PC-9 (cell line): ENCODE measurements around the gene PKD1L1. TPM values are rescaled to one million over a fixed set of nuclear protein-coding genes. Genes with fewer than 3 reads are reported as not detected.

Experiments
- BruUV-seq: library from RNA; stranded (reverse); fragments of 400-500 nt; replicated peaks from 2 replicates; lab custom pipeline; 2021; lab: Mats Ljungman, UMichigan
- CTCF ChIA-PET: fragments of 300-600 bp; sonication (Branson Sonifier 250); formaldehyde crosslinking; loops from one replicate; lab custom pipeline; 2022; ENCODE audit warnings: antibody characterized with exemption; lab: Charles Lee
- POLR2A ChIA-PET: fragments of 300-600 bp; sonication (Branson Sonifier 250); formaldehyde crosslinking; loops from one replicate; lab custom pipeline; 2022; ENCODE audit warnings: antibody characterized with exemption; ENCODE audit not compliant: unreplicated experiment; lab: Charles Lee
- DNase-seq, 2 experiments: peaks; one replicate each; pipeline versions ENCODE4 v3.0.0 to v3.0.0-alpha.2; 2015 to 2022; ENCODE audit warnings: mixed read lengths in 1 of 2
- H2AFZ ChIP-seq: fragments of 200-600 bp; sonication (generic); 2 replicates; pipeline ENCODE4 v1.8.1; 2017; ENCODE audit warnings: antibody characterized with exemption
- H3F3A ChIP-seq: fragments of 200-600 bp; sonication (generic); 2 replicates; pipeline ENCODE4 v1.8.1; 2017; ENCODE audit warnings: antibody characterized with exemption, mild to moderate bottlenecking, low read depth; ENCODE audit not compliant: insufficient read depth
- H3K27ac ChIP-seq: fragments of 200-600 bp; sonication (generic); 2 replicates; pipeline ENCODE4 v1.6.1; 2016; ENCODE audit warnings: mixed run types
- H3K27me3 ChIP-seq: fragments of 200-600 bp; sonication (generic); 2 replicates; pipeline ENCODE4 v1.6.1; 2016; ENCODE audit warnings: low read depth, mixed run types; ENCODE audit not compliant: insufficient read depth
- H3K36me3 ChIP-seq: fragments of 200-600 bp; sonication (generic); 2 replicates; pipeline ENCODE4 v1.6.1; 2016; ENCODE audit warnings: low read depth, mixed run types
- H3K4me1 ChIP-seq: fragments of 200-600 bp; sonication (generic); replicated peaks from 2 replicates; pipeline ENCODE4 v1.6.1; 2016; ENCODE audit warnings: mixed run types; ENCODE audit not compliant: insufficient read depth
- H3K4me2 ChIP-seq: fragments of 200-600 bp; sonication (generic); 2 replicates; pipeline ENCODE4 v1.6.1; 2017; ENCODE audit warnings: mixed run types
- H3K4me3 ChIP-seq: fragments of 200-600 bp; sonication (generic); 2 replicates; pipeline ENCODE4 v1.6.1; 2016; ENCODE audit warnings: mixed run types
- H3K79me2 ChIP-seq: fragments of 200-600 bp; sonication (generic); 2 replicates; pipeline ENCODE4 v1.6.1; 2017; ENCODE audit warnings: low read depth, mixed run types
- H3K9me2 ChIP-seq: fragments of 200-600 bp; sonication (generic); 2 replicates; pipeline ENCODE4 v1.8.1; 2017; ENCODE audit warnings: mild to moderate bottlenecking; ENCODE audit not compliant: insufficient read depth
- H3K9me3 ChIP-seq: fragments of 200-600 bp; sonication (generic); 2 replicates; pipeline ENCODE4 v1.8.1; 2016; ENCODE audit warnings: low read depth; ENCODE audit not compliant: insufficient read depth
- H4K20me1 ChIP-seq: fragments of 200-600 bp; sonication (generic); 2 replicates; pipeline ENCODE4 v1.8.1; 2017; ENCODE audit not compliant: insufficient read depth
- EZH2 ChIP-seq: fragments of 200-600 bp; sonication (generic); IDR thresholded peaks from 2 replicates; pipeline ENCODE4 v1.8.0; 2017; ENCODE audit warnings: antibody characterized with exemption, low read depth
- intact Hi-C: fragments of 100-400 bp; cut with micrococcal nuclease; formaldehyde crosslinking; loops from one replicate; pipeline ENCODE4 v1.10.0; 2022; ENCODE audit not compliant: unreplicated experiment
- total RNA-seq: library from RNA; stranded (reverse); gene quantifications from 2 replicates; pipeline ENCODE4 v1.2.3, GENCODE V29; 2021
- TF ChIP-seq, protein P1 (sequence below): fragments of 200-600 bp; sonication (generic); conservative IDR thresholded peaks from 2 replicates; pipeline ENCODE4 v1.6.1; 2017; ENCODE audit warnings: mixed run types, antibody characterized with exemption, mild to moderate bottlenecking, moderate library complexity

Gene PKD1L1
- total RNA-seq, 1 experiment from 2014 or later: 0.07 TPM

DNA sequence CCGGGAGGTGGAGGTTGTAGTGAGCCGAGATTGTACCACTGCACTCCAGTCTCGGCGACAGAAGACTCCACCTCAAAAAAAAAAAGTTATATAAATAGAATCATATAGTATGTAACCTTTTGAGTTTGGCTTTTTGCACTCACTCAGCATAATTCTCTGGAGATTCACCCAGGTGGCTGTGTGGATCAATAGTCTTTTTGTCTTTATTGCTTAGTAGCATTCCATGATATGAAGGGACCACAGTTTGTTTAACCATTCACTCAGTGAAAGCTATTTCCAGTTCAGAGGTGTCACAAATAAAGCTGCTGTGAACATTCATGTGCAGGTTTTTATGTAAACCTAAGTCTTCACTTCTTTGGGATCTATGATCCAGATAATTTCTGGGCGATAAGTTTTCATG is 167.7 kb downstream of the PKD1L1 start:
- Histone ChIP-seq H3K27ac (no peak overlapping the region), H3K9me3 (peaks cover 5% of the 10 kb centered on the region), H3K4me3 (no peak overlapping the region), H3K36me3 (peaks cover 5% of the 10 kb centered on the region; the same call in 1 of the 2 replicates), H3K4me1 (peaks cover 78% of the 10 kb centered on the region), H3K79me2 (peaks cover 8% of the 10 kb centered on the region), H2AFZ (no peak overlapping the region), H4K20me1 (no peaks in the 10 kb centered on the region), H3K9me2 (no peaks in the 10 kb centered on the region), H3K4me2 (no peak overlapping the region), H3F3A (peaks cover 51% of the 10 kb centered on the region), H3K27me3 (no peaks in the 10 kb centered on the region)
- TF ChIP-seq, protein P1, sequence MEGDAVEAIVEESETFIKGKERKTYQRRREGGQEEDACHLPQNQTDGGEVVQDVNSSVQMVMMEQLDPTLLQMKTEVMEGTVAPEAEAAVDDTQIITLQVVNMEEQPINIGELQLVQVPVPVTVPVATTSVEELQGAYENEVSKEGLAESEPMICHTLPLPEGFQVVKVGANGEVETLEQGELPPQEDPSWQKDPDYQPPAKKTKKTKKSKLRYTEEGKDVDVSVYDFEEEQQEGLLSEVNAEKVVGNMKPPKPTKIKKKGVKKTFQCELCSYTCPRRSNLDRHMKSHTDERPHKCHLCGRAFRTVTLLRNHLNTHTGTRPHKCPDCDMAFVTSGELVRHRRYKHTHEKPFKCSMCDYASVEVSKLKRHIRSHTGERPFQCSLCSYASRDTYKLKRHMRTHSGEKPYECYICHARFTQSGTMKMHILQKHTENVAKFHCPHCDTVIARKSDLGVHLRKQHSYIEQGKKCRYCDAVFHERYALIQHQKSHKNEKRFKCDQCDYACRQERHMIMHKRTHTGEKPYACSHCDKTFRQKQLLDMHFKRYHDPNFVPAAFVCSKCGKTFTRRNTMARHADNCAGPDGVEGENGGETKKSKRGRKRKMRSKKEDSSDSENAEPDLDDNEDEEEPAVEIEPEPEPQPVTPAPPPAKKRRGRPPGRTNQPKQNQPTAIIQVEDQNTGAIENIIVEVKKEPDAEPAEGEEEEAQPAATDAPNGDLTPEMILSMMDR: no peak
- no peak for TF ChIP-seq EZH2
- intact Hi-C loops: no loop called here
- CTCF ChIA-PET: no interaction called here
- no peak for DNase-seq
- BruUV-seq: no TSS peak
- POLR2A ChIA-PET: no interaction called here

DNA sequence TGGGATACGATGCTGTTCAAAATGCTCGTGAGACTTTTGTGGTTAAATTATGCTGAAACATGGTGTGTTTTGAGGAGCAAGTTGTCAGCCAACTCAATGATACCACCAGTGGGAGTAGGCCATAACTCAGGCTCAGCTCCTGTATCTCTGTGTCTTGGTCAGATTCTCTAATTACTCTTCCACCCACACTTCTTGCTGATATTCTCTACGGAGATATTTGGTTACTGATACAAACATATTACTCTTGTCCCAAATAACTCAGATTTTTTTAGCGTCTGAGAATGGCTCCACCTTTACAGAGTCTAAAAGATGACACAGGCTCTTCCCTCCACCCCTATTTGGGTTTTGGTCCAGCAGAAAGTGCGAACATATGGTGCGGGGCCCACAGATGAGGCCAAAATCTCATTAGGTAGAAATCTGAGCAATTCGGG is 168.9 kb downstream of the PKD1L1 start:
- no TSS peak for BruUV-seq
- H4K20me1 ChIP-seq: no peaks in the 10 kb centered on the region
- no peak overlapping the region for H3K4me2 ChIP-seq
- intact Hi-C loops: no loop called here
- H3K27me3 ChIP-seq: no peaks in the 10 kb centered on the region
- CTCF ChIA-PET: no interaction called here
- no peak overlapping the region for H2AFZ ChIP-seq
- peaks cover 5% of the 10 kb centered on the region for H3K9me3 ChIP-seq
- peaks cover 5% of the 10 kb centered on the region; the same call in 1 of the 2 replicates for H3K36me3 ChIP-seq
- H3K27ac ChIP-seq: no peak overlapping the region
- POLR2A ChIA-PET: no interaction called here
- peaks cover 39% of the 10 kb centered on the region for H3F3A ChIP-seq
- H3K4me3 ChIP-seq: no peak overlapping the region
- peaks cover 66% of the 10 kb centered on the region for H3K4me1 ChIP-seq
- no peak for TF ChIP-seq EZH2
- TF ChIP-seq, protein P1: no peak
- H3K9me2 ChIP-seq: no peaks in the 10 kb centered on the region
- no peak for DNase-seq
- H3K79me2 ChIP-seq: no peaks in the 10 kb centered on the region

DNA sequence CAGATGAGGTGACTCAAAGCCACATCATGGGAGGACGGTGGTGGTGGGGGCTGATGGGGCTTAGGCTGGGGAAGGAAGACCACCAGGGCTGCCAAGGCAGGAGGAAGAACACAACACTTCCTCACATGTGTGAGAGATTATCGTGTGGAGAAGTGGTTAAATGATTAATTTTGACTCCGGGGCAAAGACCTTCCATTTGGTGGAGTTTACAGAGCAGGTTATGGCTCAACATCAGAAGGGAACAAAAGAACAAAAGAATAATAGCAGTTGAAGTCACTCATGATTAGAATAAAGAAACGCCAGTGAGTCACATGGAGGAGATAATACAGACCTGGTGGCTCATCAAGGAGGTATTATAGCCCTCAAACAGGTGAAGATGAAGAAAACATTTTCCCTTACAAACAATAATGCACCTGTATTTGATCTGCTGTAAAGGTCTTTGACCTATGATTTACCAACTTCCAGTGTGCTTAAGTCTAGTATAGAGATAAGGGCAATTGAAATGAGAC is 170.1 kb downstream of the PKD1L1 start:
- no TSS peak for BruUV-seq
- Histone ChIP-seq H3K9me3 (peaks cover 5% of the 10 kb centered on the region), H3F3A (peaks cover 33% of the 10 kb centered on the region), H3K4me2 (no peak overlapping the region), H3K9me2 (no peaks in the 10 kb centered on the region), H3K27ac (peak overlapping the region; percentile 16; the same call in 1 of the 2 replicates), H3K4me3 (no peak overlapping the region), H3K36me3 (peaks cover 5% of the 10 kb centered on the region; the same call in 1 of the 2 replicates), H2AFZ (peak overlapping the region; percentile 25; the same call in 1 of the 2 replicates), H3K27me3 (no peaks in the 10 kb centered on the region), H3K79me2 (no peaks in the 10 kb centered on the region), H3K4me1 (peaks cover 60% of the 10 kb centered on the region), H4K20me1 (no peaks in the 10 kb centered on the region)
- TF ChIP-seq, protein P1: no peak
- no peak for TF ChIP-seq EZH2
- POLR2A ChIA-PET: no interaction called here
- CTCF ChIA-PET: no interaction called here
- intact Hi-C loops: no loop called here
- DNase-seq: peak in 1 of 2 experiments; percentile 73
